NB4 (cell line): ENCODE results near the gene NFIB.

Experiments used
- MAX ChIP-seq: IDR thresholded peaks from 2 replicates; pipeline ENCODE4 v1.6.1; 2011; ENCODE audit warnings: low read depth, low read length
- POLR2A ChIP-seq: IDR thresholded peaks from 2 replicates; pipeline ENCODE4 v1.6.1; 2011; ENCODE audit warnings: mild to moderate bottlenecking; ENCODE audit not compliant: insufficient read length; ENCODE audit errors: extremely low read depth

GRCh38 chr9:14301583-14302021, 12.3 kb downstream of the NFIB start:
- TF ChIP-seq POLR2A (no peak), MAX (no peak)
